Smooth muscle cell (in vitro differentiated cells): ENCODE results near the gene PLCD3. TPM values are rescaled to one million over a fixed set of nuclear protein-coding genes. Genes with fewer than 3 reads are reported as not detected.
A peak's percentile ranks its signal among the peaks of the same experiment; 100 is the strongest.

ENCODE experiments used
- DNase-seq: peaks from one replicate; lab custom pipeline; 2025; ENCODE audit not compliant: unreplicated experiment; lab: John Stamatoyannopoulos, UW
- H2AFZ ChIP-seq: fragments of 200-600 bp; sonication (generic); 2 replicates; pipeline ENCODE4 v1.6.0; 2016; ENCODE audit warnings: antibody characterized with exemption, low read depth, mild to moderate bottlenecking
- H3F3A ChIP-seq: fragments of 200-600 bp; sonication (generic); 2 replicates; pipeline ENCODE4 v1.6.0; 2017; ENCODE audit warnings: antibody characterized with exemption, low read depth
- H3K27ac ChIP-seq: fragments of 200-600 bp; sonication (generic); 2 replicates; pipeline ENCODE4 v1.5.1; 2016; ENCODE audit warnings: low read depth, mild to moderate bottlenecking
- H3K27me3 ChIP-seq: fragments of 200-600 bp; sonication (generic); 2 replicates; pipeline ENCODE4 v1.6.1; 2016; ENCODE audit warnings: low read depth, mild to moderate bottlenecking
- H3K36me3 ChIP-seq: fragments of 200-600 bp; sonication (generic); 2 replicates; pipeline ENCODE4 v1.5.1; 2016; ENCODE audit warnings: low read depth
- H3K4me1 ChIP-seq: fragments of 200-600 bp; sonication (generic); 2 replicates; pipeline ENCODE4 v1.5.1; 2016; ENCODE audit warnings: low read depth
- H3K4me2 ChIP-seq: fragments of 200-600 bp; sonication (generic); 2 replicates; pipeline ENCODE4 v1.6.0; 2016; ENCODE audit warnings: mild to moderate bottlenecking
- H3K4me3 ChIP-seq: fragments of 200-600 bp; sonication (generic); 2 replicates; pipeline ENCODE4 v1.5.1; 2016; ENCODE audit warnings: mild to moderate bottlenecking
- H3K79me2 ChIP-seq: fragments of 200-600 bp; sonication (generic); 2 replicates; pipeline ENCODE4 v1.6.0; 2016; ENCODE audit warnings: low read depth, mild to moderate bottlenecking
- H3K9ac ChIP-seq: fragments of 200-600 bp; sonication (generic); 2 replicates; pipeline ENCODE4 v1.6.0; 2016; ENCODE audit warnings: low read depth
- H3K9me3 ChIP-seq: fragments of 200-600 bp; sonication (generic); replicated peaks from 2 replicates; pipeline ENCODE4 v1.5.1; 2016; ENCODE audit warnings: low read depth
- H4K20me1 ChIP-seq: fragments of 200-600 bp; sonication (generic); 2 replicates; pipeline ENCODE4 v1.6.0; 2016; ENCODE audit warnings: low read depth
- WGBS: methylation state at CpG from one replicate; pipeline ENCODE4 v1.1.7; 2016; ENCODE audit warnings: low lambda C conversion rate; 5-methylcytosine and 5-hydroxymethylcytosine counted together
- polyA plus RNA-seq: library from polyadenylated mRNA; unstranded; fragments of >200 nt; fragmentation: Nextera tagmentation; extraction: Ambion mirVana; gene quantifications from 2 replicates; pipeline ENCODE4 v1.2.1, GENCODE V29; 2016
- total RNA-seq: library from RNA; depleted of rRNA; stranded (reverse); fragments of >200 nt; gene quantifications from 2 replicates; pipeline ENCODE4 v1.2.3, GENCODE V29; 2014
- TF ChIP-seq, protein P1 (sequence below): fragments of 200-600 bp; sonication (generic); IDR thresholded peaks from 2 replicates; pipeline ENCODE4 v1.5.1; 2017; ENCODE audit warnings: borderline replicate concordance, mild to moderate bottlenecking, antibody characterized with exemption; ENCODE audit not compliant: insufficient read depth, poor library complexity, severe bottlenecking

The PLCD3 gene
- total and polyA plus RNA-seq, 2 experiments from 2014 or later, result 24.0 to 33.4 TPM

DNA sequence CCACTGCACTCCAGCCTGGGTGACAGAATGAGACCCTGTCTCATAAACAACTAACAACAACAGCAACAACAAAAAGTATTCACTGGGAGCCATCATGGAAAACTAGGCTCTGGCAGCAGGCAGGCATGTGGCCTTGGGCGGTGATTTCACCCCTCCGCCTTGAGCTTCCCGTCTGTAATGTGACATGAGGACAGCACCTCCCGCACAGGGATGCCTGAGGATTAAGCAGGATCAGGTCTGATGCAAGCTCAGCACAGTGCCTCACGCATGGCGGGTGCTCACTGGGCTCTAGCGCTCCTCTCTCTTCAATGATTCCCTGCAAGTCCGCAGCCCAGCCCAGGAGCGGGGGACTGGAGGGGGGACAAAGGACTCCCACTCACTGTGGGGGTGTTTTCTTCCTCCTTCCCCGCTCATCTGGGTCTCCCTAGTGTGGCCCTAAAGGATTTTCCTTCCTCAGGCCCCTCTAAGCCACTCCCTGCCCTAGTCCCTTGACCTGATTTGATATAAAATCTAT lies 2.8 kb downstream of the PLCD3 start:
- Histone ChIP-seq H4K20me1 (no peaks in the 10 kb centered on the region), H3K27me3 (no peaks in the 10 kb centered on the region), H3K9me3 (no peaks in the 10 kb centered on the region), H3K36me3 (no peaks in the 10 kb centered on the region), H2AFZ (no peak overlapping the region), H3K4me3 (no peak overlapping the region), H3K9ac (peak overlapping the region; percentile 85), H3K4me2 (peak overlapping the region; percentile 95), H3K79me2 (peaks cover 55% of the 10 kb centered on the region), H3K27ac (peak overlapping the region; percentile 96), H3K4me1 (peaks cover 20% of the 10 kb centered on the region), H3F3A (peaks cover 19% of the 10 kb centered on the region)
- TF ChIP-seq, protein P1, sequence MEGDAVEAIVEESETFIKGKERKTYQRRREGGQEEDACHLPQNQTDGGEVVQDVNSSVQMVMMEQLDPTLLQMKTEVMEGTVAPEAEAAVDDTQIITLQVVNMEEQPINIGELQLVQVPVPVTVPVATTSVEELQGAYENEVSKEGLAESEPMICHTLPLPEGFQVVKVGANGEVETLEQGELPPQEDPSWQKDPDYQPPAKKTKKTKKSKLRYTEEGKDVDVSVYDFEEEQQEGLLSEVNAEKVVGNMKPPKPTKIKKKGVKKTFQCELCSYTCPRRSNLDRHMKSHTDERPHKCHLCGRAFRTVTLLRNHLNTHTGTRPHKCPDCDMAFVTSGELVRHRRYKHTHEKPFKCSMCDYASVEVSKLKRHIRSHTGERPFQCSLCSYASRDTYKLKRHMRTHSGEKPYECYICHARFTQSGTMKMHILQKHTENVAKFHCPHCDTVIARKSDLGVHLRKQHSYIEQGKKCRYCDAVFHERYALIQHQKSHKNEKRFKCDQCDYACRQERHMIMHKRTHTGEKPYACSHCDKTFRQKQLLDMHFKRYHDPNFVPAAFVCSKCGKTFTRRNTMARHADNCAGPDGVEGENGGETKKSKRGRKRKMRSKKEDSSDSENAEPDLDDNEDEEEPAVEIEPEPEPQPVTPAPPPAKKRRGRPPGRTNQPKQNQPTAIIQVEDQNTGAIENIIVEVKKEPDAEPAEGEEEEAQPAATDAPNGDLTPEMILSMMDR, result no peak
- peak; percentile 52 for DNase-seq
- 19% methylated on average over 10 of the region's 10 CpGs for WGBS

DNA sequence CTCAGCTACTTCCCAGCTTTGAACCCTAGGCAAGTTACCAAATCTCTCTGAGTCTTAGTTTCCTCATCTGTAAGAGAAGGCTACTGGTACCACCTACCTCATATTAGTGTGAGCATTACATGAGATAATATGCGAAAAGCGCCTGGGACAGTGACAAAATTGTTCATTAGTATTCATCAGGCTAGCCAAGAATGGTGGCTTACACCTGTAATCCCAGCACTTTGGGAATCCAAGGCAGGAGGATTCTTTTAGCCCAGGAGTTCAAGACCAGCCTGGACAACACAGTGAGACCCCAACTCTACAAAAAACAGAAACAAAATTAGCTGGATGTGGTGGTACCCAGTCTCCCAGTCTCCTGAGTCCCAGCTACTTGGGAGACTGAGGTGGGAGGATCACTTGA lies 3.3 kb downstream of the PLCD3 start:
- peaks cover 19% of the 10 kb centered on the region for H3F3A ChIP-seq
- no peaks in the 10 kb centered on the region for H4K20me1 ChIP-seq
- no peaks in the 10 kb centered on the region for H3K27me3 ChIP-seq
- no peak for DNase-seq
- H3K4me2 ChIP-seq, result peak overlapping the region; percentile 72
- H3K27ac ChIP-seq, result peak overlapping the region; percentile 96
- peaks cover 58% of the 10 kb centered on the region for H3K79me2 ChIP-seq
- H2AFZ ChIP-seq, result no peak overlapping the region
- H3K9me3 ChIP-seq, result no peaks in the 10 kb centered on the region
- H3K4me1 ChIP-seq, result peaks cover 20% of the 10 kb centered on the region
- H3K36me3 ChIP-seq, result no peaks in the 10 kb centered on the region
- H3K9ac ChIP-seq, result peak overlapping the region; percentile 71
- no peak overlapping the region for H3K4me3 ChIP-seq
- TF ChIP-seq, protein P1, result no peak
- WGBS, result 98% methylated on average over 2 of the region's 2 CpGs

DNA sequence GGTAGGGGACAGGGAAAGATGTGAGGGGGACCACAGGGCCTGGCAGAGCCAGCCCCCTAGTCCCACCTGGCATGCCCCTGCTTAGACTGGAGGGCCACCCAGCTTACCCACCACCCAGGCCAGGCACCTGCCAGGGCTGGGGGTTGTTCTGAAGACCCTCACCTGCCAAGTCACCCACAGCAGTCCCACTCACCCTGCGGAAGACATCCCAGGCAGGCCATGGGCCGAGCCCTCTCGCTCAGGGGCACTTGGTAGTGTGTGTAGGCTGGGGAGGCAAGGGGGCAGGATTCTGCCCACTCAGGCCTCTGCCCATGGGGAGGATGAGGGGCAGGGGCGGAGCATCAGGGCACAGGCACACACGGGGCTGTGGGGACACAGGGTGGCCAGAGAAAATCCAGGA lies 4.0 kb downstream of the PLCD3 start:
- H4K20me1 ChIP-seq, result no peaks in the 10 kb centered on the region
- H3K27me3 ChIP-seq, result no peaks in the 10 kb centered on the region
- TF ChIP-seq, protein P1, result no peak
- H3K9me3 ChIP-seq, result no peaks in the 10 kb centered on the region
- H3K27ac ChIP-seq, result peak overlapping the region; percentile 96
- H3K4me1 ChIP-seq, result peaks cover 20% of the 10 kb centered on the region
- peaks cover 63% of the 10 kb centered on the region for H3K79me2 ChIP-seq
- DNase-seq, result no peak
- no peaks in the 10 kb centered on the region for H3K36me3 ChIP-seq
- WGBS, result 87% methylated on average over 5 of the region's 5 CpGs
- H3K9ac ChIP-seq, result peak overlapping the region; percentile 71
- H2AFZ ChIP-seq, result no peak overlapping the region
- H3K4me2 ChIP-seq, result peak overlapping the region; percentile 72
- peaks cover 19% of the 10 kb centered on the region for H3F3A ChIP-seq
- H3K4me3 ChIP-seq, result no peak overlapping the region
